H9 (cell line): Measurements from ENCODE around the gene FMOD. TPM values are rescaled to one million over a fixed set of nuclear protein-coding genes. Genes with fewer than 3 reads are reported as not detected.

Experiments used
- DNase-seq: peaks from one replicate; pipeline ENCODE4 v3.0.0-alpha.2; 2017
- H2AFZ ChIP-seq: one replicate; pipeline ENCODE4 v1.6.1; 2013; ENCODE audit warnings: mild to moderate bottlenecking, low read length, control low read depth, moderate library complexity
- H2AK5ac ChIP-seq: 2 replicates; pipeline ENCODE4 v1.6.1; 2013; ENCODE audit warnings: low read length, control low read depth, mixed read lengths; ENCODE audit not compliant: insufficient read length
- H2BK120ac ChIP-seq: one replicate; pipeline ENCODE4 v1.6.1; 2013; ENCODE audit warnings: low read depth, mild to moderate bottlenecking, low read length, control low read depth, inconsistent platforms; ENCODE audit not compliant: poor library complexity, severe bottlenecking
- H2BK12ac ChIP-seq: 2 replicates; pipeline ENCODE4 v1.6.1; 2013; ENCODE audit warnings: low read length, control low read depth, mixed read lengths, low read depth; ENCODE audit not compliant: insufficient read length
- H2BK15ac ChIP-seq: 2 replicates; pipeline ENCODE4 v1.6.1; 2013; ENCODE audit warnings: low read depth, low read length, control low read depth
- H2BK20ac ChIP-seq: one replicate; pipeline ENCODE4 v1.6.1; 2013; ENCODE audit warnings: low read depth, mild to moderate bottlenecking, low read length, control low read depth, inconsistent platforms; ENCODE audit not compliant: poor library complexity, severe bottlenecking
- H2BK5ac ChIP-seq: 2 replicates; pipeline ENCODE4 v1.6.1; 2013; ENCODE audit warnings: low read length, control low read depth, mixed read lengths; ENCODE audit not compliant: insufficient read length
- H3K14ac ChIP-seq: 2 replicates; pipeline ENCODE4 v1.6.1; 2013; ENCODE audit warnings: low read length, control low read depth; ENCODE audit not compliant: insufficient read depth
- H3K18ac ChIP-seq: 2 replicates; pipeline ENCODE4 v1.6.1; 2013; ENCODE audit warnings: low read depth, mild to moderate bottlenecking, mixed read lengths, low read length, control low read depth; ENCODE audit not compliant: insufficient read length
- H3K23ac ChIP-seq: 2 replicates; pipeline ENCODE4 v1.6.1; 2013; ENCODE audit warnings: low read length, control low read depth, mixed read lengths, low read depth; ENCODE audit not compliant: insufficient read length
- H3K23me2 ChIP-seq: 2 replicates; pipeline ENCODE4 v1.6.1; 2013; ENCODE audit warnings: low read depth, mild to moderate bottlenecking, mixed read lengths, low read length, control low read depth; ENCODE audit not compliant: insufficient read length, poor library complexity, severe bottlenecking
- H3K27ac ChIP-seq: 2 replicates; pipeline ENCODE4 v1.5.1; 2013; ENCODE audit warnings: low read length, control low read depth, mixed read lengths, low read depth; ENCODE audit not compliant: insufficient read length
- H3K27me3 ChIP-seq: 2 replicates; pipeline ENCODE4 v1.6.1; 2013; ENCODE audit warnings: low read length, control low read depth, inconsistent platforms; ENCODE audit not compliant: insufficient read depth
- H3K4ac ChIP-seq: 2 replicates; pipeline ENCODE4 v1.6.1; 2013; ENCODE audit warnings: low read depth, mild to moderate bottlenecking, control low read depth, inconsistent platforms, low read length, moderate library complexity
- H3K4me1 ChIP-seq: 2 replicates; pipeline ENCODE4 v1.6.1; 2013; ENCODE audit warnings: low read length, control low read depth, inconsistent platforms; ENCODE audit not compliant: insufficient read depth
- H3K4me2 ChIP-seq: 2 replicates; pipeline ENCODE4 v1.6.1; 2013; ENCODE audit warnings: low read length, control low read depth, mixed read lengths; ENCODE audit not compliant: insufficient read length, insufficient read depth
- H3K56ac ChIP-seq: 2 replicates; pipeline ENCODE4 v1.6.1; 2013; ENCODE audit warnings: low read depth, mild to moderate bottlenecking, mixed read lengths, low read length, control low read depth; ENCODE audit not compliant: insufficient read length
- H3K79me1 ChIP-seq: 2 replicates; pipeline ENCODE4 v1.6.1; 2013; ENCODE audit warnings: low read depth, mild to moderate bottlenecking, moderate library complexity, low read length, control low read depth, inconsistent platforms; ENCODE audit not compliant: insufficient read depth, poor library complexity, severe bottlenecking
- H3K79me2 ChIP-seq: 2 replicates; pipeline ENCODE4 v1.6.1; 2013; ENCODE audit warnings: low read length, control low read depth, inconsistent platforms; ENCODE audit not compliant: insufficient read depth
- H3K9ac ChIP-seq: 2 replicates; pipeline ENCODE4 v1.6.1; 2013; ENCODE audit warnings: low read length, control low read depth, mixed read lengths; ENCODE audit not compliant: insufficient read length; ENCODE audit errors: extremely low read depth
- H3K9me3 ChIP-seq: one replicate; pipeline ENCODE4 v1.6.1; 2013; ENCODE audit warnings: low read depth, low read length, inconsistent platforms; ENCODE audit not compliant: control insufficient read depth
- H3T11ph ChIP-seq: one replicate; pipeline ENCODE4 v1.6.1; 2013; ENCODE audit warnings: mild to moderate bottlenecking, low read length, control low read depth, inconsistent platforms
- H4K20me1 ChIP-seq: one replicate; pipeline ENCODE4 v1.6.1; 2013; ENCODE audit not compliant: control insufficient read depth, insufficient read length, insufficient read depth
- H4K5ac ChIP-seq: 2 replicates; pipeline ENCODE4 v1.6.1; 2013; ENCODE audit warnings: low read depth, mild to moderate bottlenecking, mixed read lengths, low read length, control low read depth; ENCODE audit not compliant: insufficient read length
- H4K8ac ChIP-seq: replicated peaks from 2 replicates; pipeline ENCODE4 v1.6.1; 2013; ENCODE audit warnings: low read length, control low read depth, mixed read lengths, low read depth; ENCODE audit not compliant: insufficient read length
- H4K91ac ChIP-seq: 2 replicates; pipeline ENCODE4 v1.6.1; 2013; ENCODE audit warnings: low read depth, mild to moderate bottlenecking, moderate library complexity, mixed read lengths, low read length, control low read depth; ENCODE audit not compliant: insufficient read length
- H3K27ac Mint-ChIP-seq, 3 experiments: 2 replicates in 2 of 3; 3 replicates in 1 of 3; pipeline ENCODE4 v1.8.0; 2020 to 2021; ENCODE audit warnings: mixed read lengths in 3 of 3, mild to moderate bottlenecking in 1 of 3, moderate library complexity in 1 of 3
- H3K27me3 Mint-ChIP-seq: 2 replicates; pipeline ENCODE4 v1.8.0; 2021; ENCODE audit warnings: low read depth, mild to moderate bottlenecking, moderate library complexity, mixed read lengths
- H3K36me3 Mint-ChIP-seq, 3 experiments: 2 replicates in 2 of 3; 3 replicates in 1 of 3; pipeline ENCODE4 v1.8.0; 2020 to 2021; ENCODE audit warnings: low read depth in 3 of 3, mixed read lengths in 3 of 3; ENCODE audit not compliant: insufficient read depth in 1 of 3
- H3K4me1 Mint-ChIP-seq, 2 experiments: 2 replicates each; pipeline ENCODE4 v1.8.0; 2020; ENCODE audit warnings: mixed read lengths in 2 of 2
- H3K4me3 Mint-ChIP-seq, 2 experiments: 2 replicates in 1 of 2; 3 replicates in 1 of 2; pipeline ENCODE4 v1.8.0; 2020 to 2021; ENCODE audit warnings: mild to moderate bottlenecking in 2 of 2, mixed read lengths in 2 of 2, moderate library complexity in 1 of 2
- H3K9me3 Mint-ChIP-seq, 2 experiments: 2 replicates in 1 of 2; 3 replicates in 1 of 2; pipeline ENCODE4 v1.8.0; 2020; ENCODE audit warnings: mild to moderate bottlenecking in 2 of 2, mixed read lengths in 2 of 2, moderate library complexity in 1 of 2
- WGBS: extraction: QIAGEN DNeasy Blood & Tissue Kit; methylation state at CpG from one replicate; pipeline ENCODE4 v1.1.7; 2013; ENCODE audit warnings: missing lambda C conversion rate, low lambda C conversion rate, mixed read lengths; ENCODE audit not compliant: insufficient read length; ENCODE audit errors: extremely low coverage; 5-methylcytosine and 5-hydroxymethylcytosine counted together
- total RNA-seq: library from RNA; stranded (reverse); gene quantifications from 2 replicates; pipeline ENCODE4 v1.2.1, GENCODE V29; 2021
- TF ChIP-seq, protein P1 (sequence below): fragments of 200-600 bp; sonication (generic); conservative IDR thresholded peaks from 3 replicates; pipeline ENCODE4 v1.8.0; 2021; ENCODE audit warnings: antibody characterized with exemption, mild to moderate bottlenecking

FMOD gene
- total RNA-seq, 1 experiment from 2014 or later = not detected

DNA sequence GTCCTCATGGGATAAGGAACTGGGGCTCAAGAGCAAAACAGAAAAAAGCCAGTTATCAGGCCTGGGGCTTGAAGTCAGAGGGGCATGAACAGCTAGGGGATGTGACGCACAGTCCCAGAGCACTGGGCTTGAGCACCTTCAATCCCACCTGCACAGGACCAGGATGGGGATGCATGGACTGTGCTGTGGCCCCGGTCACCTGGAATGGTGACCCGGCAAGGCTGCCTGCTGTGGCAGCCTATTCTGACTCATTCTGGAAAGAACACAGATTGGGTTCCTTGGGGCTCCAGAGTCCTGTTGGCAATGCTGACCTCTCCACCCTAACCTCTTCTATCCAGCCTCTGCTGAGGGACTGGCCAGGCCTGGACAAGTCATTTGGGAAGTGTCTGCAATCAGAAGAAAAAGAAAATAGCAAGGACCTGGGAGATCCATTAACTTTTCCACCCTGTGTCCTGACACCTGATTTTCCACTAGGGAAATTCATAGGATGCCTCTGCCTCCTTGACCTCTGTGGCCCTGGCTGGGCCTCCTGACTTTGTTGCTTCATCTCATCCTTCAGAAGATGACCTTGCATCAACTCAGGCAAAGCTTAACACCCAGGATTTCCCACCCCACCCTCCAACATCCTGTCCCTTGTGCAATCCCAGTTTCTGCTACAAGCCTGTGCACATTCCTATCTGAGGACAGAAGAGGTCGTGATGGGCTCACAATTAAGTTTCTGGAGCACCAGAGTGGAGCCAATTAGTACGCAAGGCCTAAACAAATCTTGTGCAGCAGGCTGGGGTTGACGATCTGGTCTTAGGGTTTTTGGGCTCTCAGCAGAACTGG, 17.9 kb upstream of the FMOD start:
- H3K9ac ChIP-seq = no peak overlapping the region
- H3K27ac ChIP-seq = no peak overlapping the region
- H2AK5ac ChIP-seq = no peak overlapping the region
- no peak overlapping the region for H3K4ac ChIP-seq
- Mint-ChIP-seq H3K4me1 (peaks cover 2% of the 10 kb centered on the region in 2 experiments; a peak in 2 of 4 replicates), H3K4me3 (no peak overlapping the region), H3K9me3 (no peaks in the 10 kb centered on the region), H3K27ac (no peak overlapping the region), H3K36me3 (no peaks in the 10 kb centered on the region), H3K27me3 (peaks cover 25% of the 10 kb centered on the region)
- no peak overlapping the region for H3K56ac ChIP-seq
- no peak overlapping the region for H2BK120ac ChIP-seq
- no peak overlapping the region for H2AFZ ChIP-seq
- H3K18ac ChIP-seq = no peak overlapping the region
- no CpG with 5 or more reads among the region's 6 CpGs for WGBS
- no peak overlapping the region for H2BK12ac ChIP-seq
- no peaks in the 10 kb centered on the region for H3K4me1 ChIP-seq
- H3T11ph ChIP-seq = no peak overlapping the region
- no peaks in the 10 kb centered on the region for H3K79me1 ChIP-seq
- no peak overlapping the region for H4K5ac ChIP-seq
- no peak overlapping the region for H2BK5ac ChIP-seq
- no peaks in the 10 kb centered on the region for H3K23me2 ChIP-seq
- H3K79me2 ChIP-seq = no peaks in the 10 kb centered on the region
- no peak for DNase-seq
- no peak overlapping the region for H4K8ac ChIP-seq
- TF ChIP-seq, protein P1, sequence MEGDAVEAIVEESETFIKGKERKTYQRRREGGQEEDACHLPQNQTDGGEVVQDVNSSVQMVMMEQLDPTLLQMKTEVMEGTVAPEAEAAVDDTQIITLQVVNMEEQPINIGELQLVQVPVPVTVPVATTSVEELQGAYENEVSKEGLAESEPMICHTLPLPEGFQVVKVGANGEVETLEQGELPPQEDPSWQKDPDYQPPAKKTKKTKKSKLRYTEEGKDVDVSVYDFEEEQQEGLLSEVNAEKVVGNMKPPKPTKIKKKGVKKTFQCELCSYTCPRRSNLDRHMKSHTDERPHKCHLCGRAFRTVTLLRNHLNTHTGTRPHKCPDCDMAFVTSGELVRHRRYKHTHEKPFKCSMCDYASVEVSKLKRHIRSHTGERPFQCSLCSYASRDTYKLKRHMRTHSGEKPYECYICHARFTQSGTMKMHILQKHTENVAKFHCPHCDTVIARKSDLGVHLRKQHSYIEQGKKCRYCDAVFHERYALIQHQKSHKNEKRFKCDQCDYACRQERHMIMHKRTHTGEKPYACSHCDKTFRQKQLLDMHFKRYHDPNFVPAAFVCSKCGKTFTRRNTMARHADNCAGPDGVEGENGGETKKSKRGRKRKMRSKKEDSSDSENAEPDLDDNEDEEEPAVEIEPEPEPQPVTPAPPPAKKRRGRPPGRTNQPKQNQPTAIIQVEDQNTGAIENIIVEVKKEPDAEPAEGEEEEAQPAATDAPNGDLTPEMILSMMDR = no peak
- no peak overlapping the region for H4K91ac ChIP-seq
- no peak overlapping the region for H2BK20ac ChIP-seq
- no peaks in the 10 kb centered on the region for H3K27me3 ChIP-seq
- H4K20me1 ChIP-seq = no peaks in the 10 kb centered on the region
- H2BK15ac ChIP-seq = no peak overlapping the region
- no peak overlapping the region for H3K23ac ChIP-seq
- no peak overlapping the region for H3K4me2 ChIP-seq
- no peaks in the 10 kb centered on the region for H3K9me3 ChIP-seq
- H3K14ac ChIP-seq = no peak overlapping the region
